Fibroblast of mammary gland (primary cell): ENCODE measurements around the gene MYO16.

Experiments used
- DNase-seq: peaks from one replicate; pipeline ENCODE4 v3.0.0-alpha.2; 2010; ENCODE audit warnings: low read depth
- H3K4me3 ChIP-seq: 2 replicates; pipeline ENCODE4 v1.5.1; 2011; ENCODE audit warnings: low read depth, mild to moderate bottlenecking, low read length, moderate library complexity; ENCODE audit not compliant: control insufficient read depth
- CTCF ChIP-seq: conservative IDR thresholded peaks from 2 replicates; pipeline ENCODE4 v1.5.1; 2011; ENCODE audit warnings: low read depth, low read length, inconsistent platforms; ENCODE audit not compliant: control insufficient read depth, insufficient read depth

MYO16 gene

GRCh38 chr13:108656742-108657141, 27.3 kb downstream of the MYO16 start:
- no peak for DNase-seq
- TF ChIP-seq CTCF: no peak
- no peak overlapping the region for H3K4me3 ChIP-seq

DNA sequence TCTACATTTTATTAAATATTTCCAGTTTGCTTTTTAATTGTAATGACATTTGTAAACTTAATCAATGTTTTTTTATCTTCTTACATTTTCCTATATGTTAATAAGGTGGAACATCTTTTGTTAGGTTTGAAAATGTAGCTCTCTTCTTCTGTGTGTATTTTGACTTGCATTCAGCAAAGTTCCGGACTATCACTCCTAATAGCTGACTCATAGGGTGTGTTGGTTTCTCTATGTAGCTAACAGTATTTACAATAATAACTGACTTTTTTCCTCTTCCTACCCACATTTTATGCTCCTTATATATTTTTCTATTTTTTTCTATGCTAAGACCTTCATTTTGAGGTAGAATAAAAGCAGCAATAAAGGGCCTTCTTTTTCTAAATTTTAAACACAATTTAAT, 28.1 kb downstream of the MYO16 start:
- no peak overlapping the region for H3K4me3 ChIP-seq
- no peak for TF ChIP-seq CTCF

GRCh38 chr13:108662528-108662927, 33.1 kb downstream of the MYO16 start:
- H3K4me3 ChIP-seq: no peak overlapping the region
- no peak for TF ChIP-seq CTCF
- DNase-seq: no peak

More for the DNA sequence above, 28.1 kb downstream of the MYO16 start:
- no peak for DNase-seq

DNA sequence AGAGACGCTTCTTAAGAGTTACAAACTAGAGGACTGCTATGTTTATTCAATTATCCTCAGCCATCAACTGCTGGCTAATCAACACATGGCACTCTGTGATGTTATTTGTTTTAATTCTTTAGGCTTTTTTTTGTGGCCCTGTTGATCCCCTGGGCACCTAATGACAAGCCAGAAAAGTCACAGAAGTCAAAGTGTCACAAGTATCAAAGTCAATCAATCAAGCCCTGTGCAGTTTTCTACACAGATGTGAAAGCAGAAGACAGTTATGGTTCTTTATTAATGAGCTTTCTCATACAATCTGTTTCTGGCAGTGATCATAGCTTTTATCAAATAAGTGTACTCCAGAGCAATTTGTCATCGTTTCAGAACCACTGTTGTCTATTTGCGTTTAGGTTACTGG, 34.3 kb downstream of the MYO16 start:
- H3K4me3 ChIP-seq: no peak overlapping the region
- TF ChIP-seq CTCF: no peak
- DNase-seq: no peak

DNA sequence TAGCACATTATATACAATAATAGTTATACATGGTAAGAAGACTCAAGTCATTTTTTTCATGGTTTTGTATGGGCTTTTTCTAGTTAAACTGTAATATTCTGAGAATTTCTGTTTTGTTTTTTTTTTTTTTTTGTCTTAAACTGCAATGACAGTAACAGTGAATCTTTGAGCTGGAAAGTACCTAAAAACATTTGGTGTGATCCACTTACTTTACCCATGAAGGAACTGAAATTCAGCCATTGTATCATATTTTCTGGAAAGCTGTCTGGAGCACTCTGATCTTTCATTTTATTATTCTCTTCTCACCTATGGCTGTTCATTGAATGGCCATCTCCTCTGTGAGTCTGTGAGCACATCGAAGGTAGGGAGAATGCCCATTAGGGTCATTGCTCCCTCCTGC, 37.8 kb downstream of the MYO16 start:
- no peak for TF ChIP-seq CTCF
- H3K4me3 ChIP-seq: no peak overlapping the region
- no peak for DNase-seq

DNA sequence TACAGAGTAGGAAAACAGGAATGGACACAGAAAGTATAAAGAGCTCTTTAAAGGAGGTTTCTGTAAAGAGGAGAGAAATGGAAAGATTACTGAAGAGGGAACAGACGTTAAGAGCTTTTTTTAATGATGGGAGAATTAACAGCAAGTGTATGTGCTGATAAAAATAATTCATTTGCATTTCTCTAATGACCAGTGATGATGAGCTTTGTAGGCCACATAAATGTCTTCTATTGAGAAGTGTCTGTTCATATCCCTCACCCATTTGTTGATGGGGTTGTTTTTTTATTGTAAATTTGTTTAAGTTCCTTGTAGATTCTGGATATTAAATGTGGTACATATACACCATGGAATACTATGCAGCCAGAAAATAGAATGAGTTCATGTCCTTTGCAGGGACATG, 40.0 kb downstream of the MYO16 start:
- no peak for DNase-seq
- no peak for TF ChIP-seq CTCF

DNA sequence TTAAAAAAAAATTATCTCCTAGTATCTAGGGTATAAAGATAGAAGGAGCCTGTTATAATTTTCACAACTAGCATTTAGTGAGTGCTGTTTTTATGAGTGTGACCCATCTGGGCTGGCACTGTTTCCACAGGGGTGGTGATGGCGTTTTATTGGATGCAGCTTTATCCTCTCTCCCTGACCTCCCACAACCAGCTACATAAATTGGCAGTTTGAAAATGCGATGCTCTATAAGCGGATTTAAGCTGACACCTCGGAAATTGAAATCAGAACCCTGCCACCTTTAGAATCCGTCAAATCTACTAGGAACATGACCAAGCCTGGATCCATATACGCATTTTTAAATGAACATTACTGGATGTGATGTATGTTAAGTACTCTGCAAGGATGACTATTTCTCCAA, 44.9 kb downstream of the MYO16 start:
- H3K4me3 ChIP-seq: no peak overlapping the region
- DNase-seq: no peak
- no peak for TF ChIP-seq CTCF

More for the DNA sequence above, 40.0 kb downstream of the MYO16 start:
- no peak overlapping the region for H3K4me3 ChIP-seq
